ENCODE measurements around the gene RNF157.

RNF157 gene

GRCh38 chr17:76139801-76140660, 100.3 kb downstream of the RNF157 start:
- no peak for DNase-seq (ENCODE audit: low spot score)

- DNase-seq (ENCODE audit: low spot score): no peak
Observed at GRCh38 chr17:76138896-76139752, 101.2 kb downstream of the RNF157 start.

DNA sequence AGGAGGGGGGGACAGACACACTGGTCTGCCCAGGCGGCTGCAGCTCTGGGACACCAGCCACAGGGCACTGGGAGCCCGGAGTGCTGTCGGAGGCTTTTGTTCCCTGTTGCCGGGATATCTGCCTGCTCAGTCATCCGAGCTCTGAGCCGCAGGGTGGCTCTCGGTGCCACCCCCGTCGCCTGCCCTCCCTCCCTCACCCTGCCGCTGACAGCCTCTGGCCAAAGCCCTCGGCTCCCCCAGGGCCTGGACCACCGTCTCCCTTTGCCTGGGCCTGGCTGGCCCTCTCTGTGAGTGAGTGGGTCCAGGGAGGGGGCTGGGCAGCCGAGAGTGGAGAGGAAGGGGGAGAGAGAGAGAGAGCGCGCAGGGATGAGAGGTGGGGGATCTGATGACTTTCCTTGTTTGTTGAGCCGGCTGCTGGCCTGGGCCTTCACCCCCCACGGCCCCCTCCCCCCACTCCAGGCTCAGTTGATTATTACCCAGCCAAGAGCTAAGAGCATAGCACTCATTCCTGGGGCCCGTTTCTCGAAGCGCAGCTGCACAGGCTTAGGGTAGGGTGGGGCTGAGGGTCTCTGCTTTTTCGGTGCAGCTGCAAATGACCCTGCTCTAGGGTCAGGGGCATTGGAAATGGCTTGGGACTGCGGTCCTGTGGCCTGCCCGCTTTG, 101.9 kb downstream of the RNF157 start:
- no peak for DNase-seq (ENCODE audit: low spot score)

- no peak for DNase-seq (ENCODE audit: low spot score)
Observed at GRCh38 chr17:76137351-76138233, 102.7 kb downstream of the RNF157 start.

- no peak for DNase-seq (ENCODE audit: low spot score)
Observed at GRCh38 chr17:76137001-76137350, 103.3 kb downstream of the RNF157 start.

GRCh38 chr17:76136276-76137000, 103.9 kb downstream of the RNF157 start:
- DNase-seq (ENCODE audit: low spot score): no peak

- no peak for DNase-seq (ENCODE audit: low spot score)
Observed at GRCh38 chr17:76135810-76136188, 104.5 kb downstream of the RNF157 start.

DNA sequence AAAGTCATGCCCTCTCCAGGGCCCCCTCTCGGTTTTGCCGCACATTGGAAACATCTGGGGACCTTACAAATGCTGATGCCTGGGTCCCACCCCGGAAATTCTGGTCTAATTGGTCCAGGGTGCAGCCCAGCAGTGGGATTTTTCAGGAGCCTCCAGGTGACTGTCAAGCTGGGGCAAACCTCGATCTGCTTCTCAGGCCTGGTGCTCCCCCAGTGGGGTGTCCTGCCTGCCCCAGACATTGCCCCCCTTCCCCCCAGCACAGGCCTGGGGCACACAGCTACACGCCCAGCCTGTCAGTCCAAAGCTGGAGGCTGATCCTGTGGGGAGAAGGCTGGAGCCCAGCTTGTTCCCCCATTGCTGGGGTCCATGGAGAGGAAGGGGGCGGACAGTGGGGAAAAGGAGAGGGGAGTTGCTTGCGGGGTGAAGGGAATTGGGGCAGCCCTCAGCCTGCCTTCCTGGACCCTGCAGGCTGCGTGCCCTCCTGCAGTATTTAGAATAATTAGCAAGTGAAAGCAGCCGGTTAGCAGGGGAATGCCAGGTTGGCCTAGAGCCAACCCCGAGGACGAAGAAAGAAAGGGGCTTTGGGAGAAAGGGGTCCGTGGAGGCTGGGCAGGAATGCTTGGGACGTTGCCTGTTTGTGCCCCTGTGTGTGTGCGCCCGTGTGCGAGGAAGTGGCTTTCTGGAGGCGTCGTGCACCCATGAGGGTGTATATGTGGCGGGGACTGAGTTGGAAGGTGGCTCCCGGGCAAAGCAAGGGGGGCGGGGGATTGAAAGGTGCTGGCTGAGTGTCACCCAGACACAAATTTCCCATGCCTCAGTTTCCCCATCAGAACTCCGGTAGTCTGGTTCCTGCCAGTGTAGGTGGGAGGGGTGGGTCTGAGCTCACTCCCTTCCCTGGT, 105.1 kb downstream of the RNF157 start:
- no peak for DNase-seq (ENCODE audit: low spot score)

- no peak for DNase-seq (ENCODE audit: low spot score)
Observed at GRCh38 chr17:76132574-76133338, 107.5 kb downstream of the RNF157 start.

DNA sequence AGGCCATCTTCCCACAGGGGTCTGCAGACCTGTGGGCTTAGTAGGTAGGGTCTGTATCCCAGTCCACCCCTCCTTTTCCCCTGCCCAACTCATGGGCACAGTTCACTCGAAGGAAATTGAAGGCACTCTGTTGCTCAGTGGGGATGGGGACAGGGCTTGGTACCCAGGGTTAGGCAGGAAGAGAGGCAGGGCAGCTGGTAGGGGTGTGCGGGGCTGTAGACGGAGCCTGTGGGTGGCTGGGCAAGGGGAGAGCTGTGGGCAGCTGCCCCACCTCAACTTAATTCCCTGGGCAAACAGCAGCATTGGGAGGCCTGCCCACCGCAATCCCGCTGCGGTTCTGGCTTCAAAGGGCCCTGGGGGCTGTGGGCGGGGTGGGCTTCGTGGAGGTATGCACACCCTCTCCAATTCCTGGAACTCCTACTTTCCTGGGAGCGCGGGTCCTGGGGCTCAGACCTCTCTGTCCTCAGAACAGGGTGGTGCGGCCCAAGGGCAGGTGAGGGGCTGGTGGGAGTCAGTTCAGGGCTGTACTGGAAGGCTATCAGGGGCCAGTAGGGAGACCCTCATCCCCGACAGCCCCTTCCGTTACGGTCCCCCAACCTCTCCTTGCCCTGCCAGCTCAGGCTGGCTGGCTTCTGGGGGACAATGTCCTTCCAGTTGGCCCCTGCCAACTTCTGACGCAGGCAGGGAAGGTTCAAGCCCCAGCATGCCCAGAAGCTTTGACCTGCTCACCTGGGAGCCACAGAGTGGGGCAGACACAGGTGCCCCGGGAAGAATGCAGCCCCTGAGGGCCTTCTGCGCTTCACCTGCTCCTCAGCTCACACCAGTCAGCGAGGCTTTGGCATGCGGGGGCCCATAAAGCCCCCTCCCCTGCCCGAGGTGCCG, 108.4 kb downstream of the RNF157 start:
- no peak for DNase-seq (ENCODE audit: low spot score)

DNA sequence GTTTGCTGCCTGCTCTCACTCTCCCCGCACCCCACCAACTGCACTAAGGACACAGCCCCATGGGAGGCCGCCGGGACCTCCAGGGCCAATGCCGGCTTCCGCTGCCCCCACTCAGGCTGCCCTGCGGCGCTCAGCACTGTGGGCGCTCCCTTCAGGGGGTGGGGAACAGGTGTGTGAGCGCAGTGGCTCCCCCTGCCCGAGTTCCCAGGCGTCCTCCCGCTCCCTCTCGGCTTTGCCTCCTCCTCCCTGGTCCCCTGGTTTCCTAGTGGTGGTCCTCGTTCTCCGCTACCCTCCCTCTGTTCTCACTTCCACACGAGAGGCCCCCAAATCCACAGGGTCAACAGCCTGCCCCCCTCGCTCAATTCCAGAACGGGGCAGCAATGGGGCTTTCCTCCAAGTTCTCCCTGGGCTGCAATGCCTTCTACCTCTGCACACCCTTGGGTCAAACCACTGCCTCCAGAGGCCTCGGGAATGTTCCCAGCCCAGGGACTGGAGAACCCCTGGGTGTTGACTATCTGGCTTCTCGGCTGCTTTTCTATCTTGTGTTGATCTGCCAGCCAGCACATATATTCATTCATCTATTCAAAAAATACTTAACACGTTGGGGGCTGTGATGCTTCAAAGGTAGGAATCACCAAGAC, 109.1 kb downstream of the RNF157 start:
- DNase-seq (ENCODE audit: low spot score): no peak

GRCh38 chr17:76130473-76130872, 109.8 kb downstream of the RNF157 start:
- DNase-seq (ENCODE audit: low spot score): no peak

DNA sequence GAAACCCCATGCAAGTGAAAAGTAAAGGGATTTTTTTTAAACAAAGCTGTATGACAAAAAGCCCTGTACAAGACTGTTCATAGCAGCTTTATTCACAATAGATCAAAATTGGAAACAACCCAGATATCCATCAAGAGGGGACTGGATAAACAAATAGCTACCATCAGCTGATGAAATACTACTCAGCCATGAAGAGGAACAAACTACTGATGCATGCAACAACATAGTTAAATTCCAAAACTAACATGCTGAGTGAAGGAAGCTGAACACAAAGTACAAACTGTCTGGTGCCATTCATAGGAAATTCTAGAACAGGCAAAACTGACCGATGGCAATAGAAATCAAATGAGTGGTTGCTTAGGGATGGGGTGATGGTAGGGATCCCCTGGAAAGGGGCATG, 114.4 kb downstream of the RNF157 start:
- DNase-seq (ENCODE audit: low spot score): no peak

- no peak for DNase-seq (ENCODE audit: low spot score)
Observed at GRCh38 chr17:76125391-76125675, 115.0 kb downstream of the RNF157 start.

GRCh38 chr17:76124582-76125390, 115.5 kb downstream of the RNF157 start:
- DNase-seq (ENCODE audit: low spot score): no peak

- no peak for DNase-seq (ENCODE audit: low spot score)
Observed at GRCh38 chr17:76123749-76124581, 116.3 kb downstream of the RNF157 start.
